OCI-LY3 (cell line): Measurements from ENCODE around the gene POC1B.

Experiments
- EZH2phosphoT487 ChIP-seq: fragments of 200-600 bp; shearing (Covaris generic); IDR thresholded peaks from 2 replicates; pipeline ENCODE4 v1.6.1; 2018; ENCODE audit warnings: antibody characterized with exemption, mixed run types, low read depth
- TF ChIP-seq, protein P1 (sequence below): fragments of 200-600, 300-600 bp; sonication (generic); IDR thresholded peaks from 2 replicates; pipeline ENCODE4 v1.5.1; 2014; ENCODE audit warnings: antibody characterized with exemption, low read length, low read depth

DNA sequence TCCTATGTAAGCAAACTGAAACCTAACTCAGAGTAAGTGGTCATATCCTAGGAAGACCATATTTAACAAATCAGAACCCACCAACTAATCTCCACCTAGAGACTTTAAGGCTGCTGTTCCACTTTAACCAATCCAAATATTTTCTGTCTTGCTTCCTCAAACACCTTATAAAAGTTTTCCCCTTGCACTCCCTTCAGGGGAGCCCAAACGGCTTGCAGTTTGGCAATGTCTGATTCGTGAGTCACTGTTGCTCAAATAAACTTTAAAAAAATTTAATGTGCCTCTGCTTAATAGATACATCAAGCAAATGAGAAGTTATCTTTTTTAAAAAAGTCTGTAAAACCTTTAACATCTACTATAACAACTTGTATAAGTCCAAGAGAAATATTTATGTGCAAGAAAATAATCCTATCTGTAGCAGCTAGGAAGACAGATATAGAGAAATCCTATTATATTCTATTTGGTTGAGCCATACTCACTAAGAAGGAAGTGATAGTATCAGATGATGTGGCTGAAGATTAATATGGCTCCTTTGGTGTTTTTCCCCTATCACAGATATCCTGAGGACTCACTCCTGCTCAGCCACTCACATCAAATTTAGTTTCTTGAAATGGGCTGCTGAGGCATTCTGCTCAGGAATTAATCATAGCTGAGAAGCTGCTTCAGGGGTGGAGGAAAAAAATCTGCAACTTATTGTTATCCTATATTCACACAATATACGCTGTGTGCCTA, 108.4 kb downstream of the POC1B start:
- no peak for TF ChIP-seq EZH2phosphoT487
- TF ChIP-seq, protein P1, sequence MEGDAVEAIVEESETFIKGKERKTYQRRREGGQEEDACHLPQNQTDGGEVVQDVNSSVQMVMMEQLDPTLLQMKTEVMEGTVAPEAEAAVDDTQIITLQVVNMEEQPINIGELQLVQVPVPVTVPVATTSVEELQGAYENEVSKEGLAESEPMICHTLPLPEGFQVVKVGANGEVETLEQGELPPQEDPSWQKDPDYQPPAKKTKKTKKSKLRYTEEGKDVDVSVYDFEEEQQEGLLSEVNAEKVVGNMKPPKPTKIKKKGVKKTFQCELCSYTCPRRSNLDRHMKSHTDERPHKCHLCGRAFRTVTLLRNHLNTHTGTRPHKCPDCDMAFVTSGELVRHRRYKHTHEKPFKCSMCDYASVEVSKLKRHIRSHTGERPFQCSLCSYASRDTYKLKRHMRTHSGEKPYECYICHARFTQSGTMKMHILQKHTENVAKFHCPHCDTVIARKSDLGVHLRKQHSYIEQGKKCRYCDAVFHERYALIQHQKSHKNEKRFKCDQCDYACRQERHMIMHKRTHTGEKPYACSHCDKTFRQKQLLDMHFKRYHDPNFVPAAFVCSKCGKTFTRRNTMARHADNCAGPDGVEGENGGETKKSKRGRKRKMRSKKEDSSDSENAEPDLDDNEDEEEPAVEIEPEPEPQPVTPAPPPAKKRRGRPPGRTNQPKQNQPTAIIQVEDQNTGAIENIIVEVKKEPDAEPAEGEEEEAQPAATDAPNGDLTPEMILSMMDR: no peak
